G401.6 (cell line): ENCODE data around the gene GDI2.
"Not testable (repeated sequence)": the region's sequence is repeated elsewhere in the genome, so short reads cannot be mapped to it uniquely, and the experiment has no call there.

Experiments used
- FAIRE-seq: peaks from 2 replicates; lab custom pipeline; 2012; peaks lifted over from hg19 to GRCh38; lab: Jason Lieb, UNC

GDI2 gene

GRCh38 chr10:5782174-5782573, 31.1 kb downstream of the GDI2 start:
- FAIRE-seq, result no peak

GRCh38 chr10:5779730-5780129, 33.5 kb downstream of the GDI2 start:
- no peak for FAIRE-seq

GRCh38 chr10:5777758-5778157, 35.5 kb downstream of the GDI2 start:
- not testable (repeated sequence) for FAIRE-seq

GRCh38 chr10:5776881-5777197, 36.4 kb downstream of the GDI2 start:
- FAIRE-seq, result no peak

GRCh38 chr10:5776136-5776880, 36.9 kb downstream of the GDI2 start:
- no peak for FAIRE-seq

- no peak for FAIRE-seq
Observed at GRCh38 chr10:5775685-5776084, 37.5 kb downstream of the GDI2 start.

- FAIRE-seq, result no peak
Observed at GRCh38 chr10:5774987-5775620, 38.1 kb downstream of the GDI2 start.

- FAIRE-seq, result no peak
Observed at GRCh38 chr10:5766189-5766588, 47.0 kb downstream of the GDI2 start.

- FAIRE-seq, result no peak
Observed at GRCh38 chr10:5765617-5766016, 47.6 kb downstream of the GDI2 start.

GRCh38 chr10:5764422-5765297, 48.6 kb downstream of the GDI2 start:
- FAIRE-seq, result no peak

GRCh38 chr10:5762531-5762930, 50.7 kb downstream of the GDI2 start:
- no peak for FAIRE-seq

GRCh38 chr10:5761220-5761619, 52.0 kb downstream of the GDI2 start:
- no peak for FAIRE-seq

GRCh38 chr10:5760515-5760914, 52.7 kb downstream of the GDI2 start:
- FAIRE-seq, result no peak

GRCh38 chr10:5758927-5759326, 54.3 kb downstream of the GDI2 start:
- FAIRE-seq, result no peak

GRCh38 chr10:5757766-5758517, 55.3 kb downstream of the GDI2 start:
- no peak for FAIRE-seq

GRCh38 chr10:5752301-5752871, 60.8 kb downstream of the GDI2 start:
- no peak for FAIRE-seq

GRCh38 chr10:5751601-5752253, 61.5 kb downstream of the GDI2 start:
- no peak for FAIRE-seq

- no peak for FAIRE-seq
Observed at GRCh38 chr10:5748394-5748803, 64.8 kb downstream of the GDI2 start.

GRCh38 chr10:5746197-5746596, 67.0 kb downstream of the GDI2 start:
- FAIRE-seq, result no peak

GRCh38 chr10:5744849-5745248, 68.4 kb downstream of the GDI2 start:
- FAIRE-seq, result no peak

- FAIRE-seq, result no peak
Observed at GRCh38 chr10:5743736-5744135, 69.5 kb downstream of the GDI2 start.

- FAIRE-seq, result no peak
Observed at GRCh38 chr10:5742116-5742515, 71.1 kb downstream of the GDI2 start.
